Gastroesophageal sphincter (tissue), 3 donors: ENCODE measurements around the gene NOC3L.

ENCODE experiments used
- CTCF ChIP-seq, 4 experiments: fragments of 200-600 bp in 2 of 4; fragments of 450-650 bp in 2 of 4; sonication (generic) in 1 of 4; IDR thresholded peaks; one replicate each; pipeline ENCODE4 v1.5.1; 2017 to 2019; ENCODE audit warnings: antibody characterized with exemption in 4 of 4, mild to moderate bottlenecking in 2 of 4, moderate library complexity in 2 of 4
- EP300 ChIP-seq: sonication (generic); formaldehyde crosslinking; IDR thresholded peaks from one replicate; pipeline ENCODE4 v1.6.1; 2017; ENCODE audit warnings: antibody characterized with exemption, mild to moderate bottlenecking
- POLR2A ChIP-seq, 2 donors: fragments of 450-650 bp; IDR thresholded peaks; one replicate each; pipeline ENCODE4 v1.6.1; 2017; ENCODE audit warnings: antibody characterized with exemption in 2 of 2, mild to moderate bottlenecking in 2 of 2, moderate library complexity in 1 of 2
- POLR2AphosphoS5 ChIP-seq: sonication (generic); formaldehyde crosslinking; IDR thresholded peaks from one replicate; pipeline ENCODE4 v1.6.1; 2017; ENCODE audit warnings: antibody characterized with exemption

- TF ChIP-seq CTCF (IDR thresholded peaks at IDR 0.05), result no peak
- no peak for TF ChIP-seq EP300
- TF ChIP-seq POLR2A (IDR thresholded peaks at IDR 0.05), result no peak
- no peak for TF ChIP-seq POLR2AphosphoS5
These were observed 469 bp upstream of the NOC3L start for GRCh38 chr10:94363251-94363565.
